CD14-positive monocyte (primary cell): ENCODE data around the gene CAV1. TPM values are rescaled to one million over a fixed set of nuclear protein-coding genes. Genes with fewer than 3 reads are reported as not detected.

ENCODE experiments used
- DNase-seq, 3 donors: peaks; one replicate each; pipeline ENCODE4 v3.0.0-alpha.2; 2011 to 2022
- H2AFZ ChIP-seq: 2 replicates; pipeline ENCODE4 v1.6.0; 2012; ENCODE audit warnings: mild to moderate bottlenecking, low read depth, low read length, inconsistent platforms; ENCODE audit not compliant: insufficient read depth, poor library complexity, severe bottlenecking
- H3K27ac ChIP-seq, 2 donors: 1 replicate in 1 of 2; 2 replicates in 1 of 2; pipeline ENCODE4 v1.5.1; 2012 to 2013; ENCODE audit warnings: low read length in 2 of 2, control low read depth in 1 of 2, inconsistent platforms in 1 of 2, low read depth in 1 of 2, mild to moderate bottlenecking in 1 of 2
- H3K27me3 ChIP-seq, 2 donors: one replicate each; pipeline versions ENCODE4 v1.6.0 to v1.6.1; 2011 to 2013; ENCODE audit warnings: low read length in 2 of 2; ENCODE audit not compliant: control insufficient read depth in 2 of 2, insufficient read depth in 2 of 2
- H3K36me3 ChIP-seq, 2 donors: replicated peaks in 1 of 2; 1 replicate in 1 of 2; 2 replicates in 1 of 2; pipeline versions ENCODE4 v1.5.1 to v1.6.1; 2012 to 2013; ENCODE audit warnings: low read length in 2 of 2, control low read depth in 1 of 2, inconsistent platforms in 1 of 2, mild to moderate bottlenecking in 1 of 2; ENCODE audit not compliant: insufficient read depth in 2 of 2, control insufficient read depth in 1 of 2
- H3K4me1 ChIP-seq, 2 donors: 1 replicate in 1 of 2; 2 replicates in 1 of 2; pipeline versions ENCODE4 v1.5.1 to v1.6.1; 2012 to 2013; ENCODE audit warnings: low read length in 2 of 2, control low read depth in 1 of 2, inconsistent platforms in 1 of 2, mild to moderate bottlenecking in 1 of 2, moderate library complexity in 1 of 2; ENCODE audit not compliant: insufficient read depth in 2 of 2, control insufficient read depth in 1 of 2
- H3K4me2 ChIP-seq: replicated peaks from 2 replicates; pipeline ENCODE3; 2012; ENCODE audit warnings: low read length, moderate library complexity, mild to moderate bottlenecking; ENCODE audit not compliant: poor library complexity, severe bottlenecking; ENCODE audit errors: extremely low read depth
- H3K4me3 ChIP-seq, 3 experiments: fragments of 200-600 bp in 1 of 3; sonication (generic) in 1 of 3; replicated peaks in 1 of 3; 1 replicate in 2 of 3; 2 replicates in 1 of 3; pipeline ENCODE4 v1.5.1; 2011 to 2013; ENCODE audit warnings: low read length in 3 of 3, mild to moderate bottlenecking in 3 of 3, control low read depth in 2 of 3, low read depth in 2 of 3, inconsistent platforms in 1 of 3, moderate library complexity in 1 of 3
- H3K79me2 ChIP-seq: 2 replicates; pipeline ENCODE4 v1.6.0; 2012; ENCODE audit warnings: mild to moderate bottlenecking, control low read depth, inconsistent platforms, low read length, moderate library complexity; ENCODE audit not compliant: insufficient read depth
- H3K9ac ChIP-seq: 2 replicates; pipeline ENCODE4 v1.6.0; 2017; ENCODE audit warnings: low read length, mild to moderate bottlenecking; ENCODE audit not compliant: insufficient read depth, poor library complexity, severe bottlenecking
- H3K9me3 ChIP-seq, 2 donors: replicated peaks in 1 of 2; 1 replicate in 1 of 2; 2 replicates in 1 of 2; pipeline versions ENCODE4 v1.5.1 to v1.6.1; 2012 to 2013; ENCODE audit warnings: low read length in 2 of 2, control low read depth in 1 of 2; ENCODE audit not compliant: control insufficient read depth in 1 of 2, insufficient read depth in 1 of 2
- H4K20me1 ChIP-seq: 2 replicates; pipeline ENCODE4 v1.6.0; 2012; ENCODE audit warnings: mild to moderate bottlenecking, low read length, control low read depth, moderate library complexity; ENCODE audit not compliant: insufficient read depth
- H3K27ac Mint-ChIP-seq, 7 donors: one replicate each; pipeline ENCODE4 v1.8.0; 2020; ENCODE audit warnings: mild to moderate bottlenecking in 7 of 7, mixed read lengths in 7 of 7, moderate library complexity in 6 of 7, inconsistent platforms in 2 of 7
- H3K27me3 Mint-ChIP-seq, 3 donors: one replicate each; pipeline ENCODE4 v1.8.0; 2021 to 2022; ENCODE audit warnings: low read depth in 3 of 3, mild to moderate bottlenecking in 3 of 3, mixed read lengths in 3 of 3, moderate library complexity in 3 of 3, inconsistent platforms in 1 of 3
- H3K36me3 Mint-ChIP-seq, 2 donors: one replicate each; pipeline ENCODE4 v1.8.0; 2020; ENCODE audit warnings: mixed read lengths in 2 of 2, inconsistent platforms in 1 of 2, mild to moderate bottlenecking in 1 of 2
- H3K4me1 Mint-ChIP-seq: one replicate; pipeline ENCODE4 v1.8.0; 2020; ENCODE audit warnings: mild to moderate bottlenecking, mixed read lengths
- H3K4me3 Mint-ChIP-seq, 2 donors: one replicate each; pipeline ENCODE4 v1.8.0; 2020; ENCODE audit warnings: mild to moderate bottlenecking in 2 of 2, mixed read lengths in 2 of 2, moderate library complexity in 1 of 2
- H3K9me3 Mint-ChIP-seq, 7 donors: one replicate each; pipeline ENCODE4 v1.8.0; 2020 to 2022; ENCODE audit warnings: mixed read lengths in 7 of 7, mild to moderate bottlenecking in 6 of 7, moderate library complexity in 6 of 7, inconsistent platforms in 2 of 7
- CTCF ChIP-seq: fragments of 200-600 bp; IDR thresholded peaks from one replicate; pipeline ENCODE4 v1.8.0; 2022; ENCODE audit warnings: antibody characterized with exemption, mild to moderate bottlenecking
- WGBS: methylation state at CpG from one replicate; pipeline ENCODE4 v1.1.5; 2013; ENCODE audit warnings: missing lambda C conversion rate; ENCODE audit not compliant: insufficient coverage; 5-methylcytosine and 5-hydroxymethylcytosine counted together
- intact Hi-C, 2 donors: fragments of 100-400 bp; cut with micrococcal nuclease; formaldehyde crosslinking; loops; one replicate each; pipeline versions ENCODE4 v1.15.0 to v1.15.1; 2023
- polyA plus RNA-seq, 3 donors: library from polyadenylated mRNA; depleted of rRNA in 1 of 3; unstranded in 2 of 3; stranded (reverse) in 1 of 3; fragments of 300-500 nt in 2 of 3; fragments of >200 nt in 1 of 3; fragmentation: Illumina TruSeq in 2 of 3; gene quantifications; 1 replicate in 2 of 3; 2 replicates in 1 of 3; pipeline ENCODE4 v1.2.3, GENCODE V29; 2012 to 2021

CAV1 gene
- polyA plus RNA-seq, 3 donors: not detected

GRCh38 chr7:116527521-116527920, 2.7 kb downstream of the CAV1 start:
- Histone ChIP-seq H3K79me2 (no peaks in the 10 kb centered on the region), H3K9me3 (peaks cover 3 to 13% of the 10 kb centered on the region in 2 donors), H3K27ac (no peak overlapping the region), H3K4me3 (no peak overlapping the region), H2AFZ (no peak overlapping the region), H3K27me3 (peaks cover 45 to 53% of the 10 kb centered on the region in 2 donors), H3K4me2 (no peak overlapping the region), H4K20me1 (no peaks in the 10 kb centered on the region), H3K4me1 (peaks cover 22 to 26% of the 10 kb centered on the region in 2 donors), H3K36me3 (no peaks in the 10 kb centered on the region), H3K9ac (no peak overlapping the region)
- TF ChIP-seq CTCF: no peak
- Mint-ChIP-seq H3K4me1 (peaks cover 30% of the 10 kb centered on the region), H3K4me3 (peak overlapping the region in 1 of 2 donors; percentile 40), H3K27ac (no peak overlapping the region), H3K27me3 (peaks cover 53 to 57% (median 56%) of the 10 kb centered on the region in 3 donors), H3K36me3 (peaks cover 2 to 7% of the 10 kb centered on the region in 2 donors), H3K9me3 (peaks cover 0 to 12% (median 10%) of the 10 kb centered on the region in 7 donors)
- intact Hi-C loops: no loop called here
- DNase-seq: no peak
- no CpG with 5 or more reads among the region's 3 CpGs for WGBS

- Mint-ChIP-seq H3K27ac (no peak overlapping the region), H3K4me3 (no peak overlapping the region), H3K4me1 (peaks cover 30% of the 10 kb centered on the region), H3K27me3 (peaks cover 46 to 51% (median 51%) of the 10 kb centered on the region in 3 donors), H3K9me3 (peaks cover 0 to 12% (median 10%) of the 10 kb centered on the region in 7 donors), H3K36me3 (peaks cover 0 to 7% of the 10 kb centered on the region in 2 donors)
- Histone ChIP-seq H4K20me1 (no peaks in the 10 kb centered on the region), H3K4me3 (no peak overlapping the region), H2AFZ (no peak overlapping the region), H3K9me3 (peaks cover 3 to 13% of the 10 kb centered on the region in 2 donors), H3K4me1 (peaks cover 22 to 26% of the 10 kb centered on the region in 2 donors), H3K9ac (no peak overlapping the region), H3K36me3 (no peaks in the 10 kb centered on the region), H3K27me3 (peaks cover 41 to 47% of the 10 kb centered on the region in 2 donors), H3K79me2 (no peaks in the 10 kb centered on the region), H3K4me2 (no peak overlapping the region), H3K27ac (no peak overlapping the region)
- no peak for TF ChIP-seq CTCF
- no CpG with 5 or more reads among the region's 3 CpGs for WGBS
- intact Hi-C loops: no loop called here
- DNase-seq: no peak
Measured at GRCh38 chr7:116528008-116528789, 3.4 kb downstream of the CAV1 start.
